CD8-positive, alpha-beta memory T cell (primary cell): Measurements from ENCODE around the gene DHRS9. TPM values are rescaled to one million over a fixed set of nuclear protein-coding genes. Genes with fewer than 3 reads are reported as not detected.

Experiments used
- CTCF ChIA-PET: fragments of 350-600 bp; sonication (Branson Sonifier 250); formaldehyde crosslinking; loops from one replicate; lab custom pipeline; 2021; ENCODE audit warnings: antibody characterized with exemption; lab: Charles Lee
- POLR2A ChIA-PET: fragments of 350-600 bp; sonication (Branson Sonifier 250); formaldehyde crosslinking; loops from one replicate; lab custom pipeline; 2021; ENCODE audit warnings: antibody characterized with exemption; lab: Charles Lee
- DNase-seq, 5 donors: peaks; one replicate each; pipeline versions ENCODE4 v3.0.0 to v3.0.0-alpha.2; 2020 to 2022; ENCODE audit warnings: mixed read lengths in 1 of 5
- H3K27ac ChIP-seq: one replicate; pipeline ENCODE4 v1.7.0; 2013; ENCODE audit warnings: low read depth, mild to moderate bottlenecking, low read length, moderate library complexity
- H3K27me3 ChIP-seq: 2 replicates; pipeline ENCODE4 v1.7.0; 2013; ENCODE audit warnings: low read length, mild to moderate bottlenecking; ENCODE audit not compliant: insufficient read depth, poor library complexity, severe bottlenecking
- H3K36me3 ChIP-seq: 2 replicates; pipeline ENCODE4 v1.7.0; 2013; ENCODE audit warnings: mild to moderate bottlenecking, low read length, moderate library complexity; ENCODE audit not compliant: insufficient read depth
- H3K4me1 ChIP-seq: 2 replicates; pipeline ENCODE4 v1.7.0; 2013; ENCODE audit warnings: mild to moderate bottlenecking, low read length, moderate library complexity; ENCODE audit not compliant: insufficient read depth
- H3K4me3 ChIP-seq: 2 replicates; pipeline ENCODE4 v1.7.0; 2013; ENCODE audit warnings: mild to moderate bottlenecking, low read length
- H3K9me3 ChIP-seq: 2 replicates; pipeline ENCODE4 v1.7.0; 2013; ENCODE audit warnings: mild to moderate bottlenecking, low read length
- H3K27ac Mint-ChIP-seq, 8 donors: one replicate each; pipeline ENCODE4 v1.8.0; 2020 to 2021; ENCODE audit warnings: mixed read lengths in 8 of 8, mild to moderate bottlenecking in 6 of 8, inconsistent platforms in 3 of 8, moderate library complexity in 3 of 8
- H3K27me3 Mint-ChIP-seq, 2 donors: one replicate each; pipeline ENCODE4 v1.8.0; 2020 to 2021; ENCODE audit warnings: mixed read lengths in 2 of 2, mild to moderate bottlenecking in 1 of 2, moderate library complexity in 1 of 2
- H3K36me3 Mint-ChIP-seq, 3 donors: one replicate each; pipeline ENCODE4 v1.8.0; 2020 to 2021; ENCODE audit warnings: mixed read lengths in 3 of 3, inconsistent platforms in 1 of 3, mild to moderate bottlenecking in 1 of 3
- H3K4me1 Mint-ChIP-seq, 3 donors: one replicate each; pipeline ENCODE4 v1.8.0; 2020 to 2021; ENCODE audit warnings: mixed read lengths in 3 of 3, inconsistent platforms in 1 of 3, mild to moderate bottlenecking in 1 of 3
- H3K4me3 Mint-ChIP-seq, 7 donors: one replicate each; pipeline ENCODE4 v1.8.0; 2020 to 2021; ENCODE audit warnings: mixed read lengths in 7 of 7, mild to moderate bottlenecking in 6 of 7, moderate library complexity in 4 of 7, inconsistent platforms in 2 of 7
- H3K9me3 Mint-ChIP-seq, 5 donors: one replicate each; pipeline ENCODE4 v1.8.0; 2020 to 2022; ENCODE audit warnings: mixed read lengths in 5 of 5, mild to moderate bottlenecking in 3 of 5, moderate library complexity in 2 of 5, inconsistent platforms in 1 of 5
- polyA plus RNA-seq: library from polyadenylated mRNA; unstranded; fragments of 300-500 nt; fragmentation: Illumina TruSeq; gene quantifications from one replicate; pipeline ENCODE4 v1.2.3, GENCODE V29; 2021
- total RNA-seq, 2 experiments: library from RNA; stranded (reverse); gene quantifications; one replicate each; pipeline ENCODE4 v1.2.3, GENCODE V29; 2021

Gene DHRS9
- total and polyA plus RNA-seq, 3 experiments from 2014 or later, result 0.20 to 0.37 TPM; not detected in 1

DNA sequence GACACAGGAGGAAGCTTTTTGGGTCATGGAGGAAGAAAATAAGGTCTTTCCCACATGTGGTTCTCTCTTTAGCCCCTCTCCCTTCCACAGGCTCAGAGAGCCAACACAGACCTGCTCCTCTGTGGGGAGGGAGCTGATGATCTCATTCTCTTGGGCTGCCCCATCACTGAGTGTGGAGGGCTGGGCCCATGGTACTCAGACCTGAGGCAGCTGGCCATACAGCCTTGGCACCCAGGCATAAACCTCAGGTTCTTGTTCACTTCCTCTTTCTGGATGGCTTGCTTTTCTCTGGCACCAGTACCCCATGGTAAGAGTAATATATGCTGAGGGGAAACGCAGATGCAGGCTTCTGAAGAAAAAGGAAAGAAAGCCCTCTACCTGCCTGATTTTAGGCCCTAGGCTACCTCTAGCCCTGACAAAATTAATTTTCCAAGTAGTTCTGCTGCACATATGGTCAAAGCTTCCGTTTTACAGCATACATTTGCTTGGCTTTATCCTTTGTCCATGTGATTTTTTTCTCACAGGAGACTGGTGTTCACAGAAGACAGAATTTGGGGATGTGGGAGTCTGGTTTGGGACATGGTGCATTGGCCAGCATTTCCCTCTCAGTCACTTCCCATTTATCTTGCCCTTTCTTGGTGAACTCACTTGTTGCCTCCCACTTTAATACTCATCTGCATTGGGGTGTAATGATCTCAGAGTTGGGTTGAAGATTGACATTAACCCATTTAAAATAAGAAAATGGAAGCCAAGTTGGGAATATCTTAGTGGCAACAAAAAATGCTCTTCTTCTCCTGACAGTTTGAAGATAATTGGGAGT is 11.1 kb downstream of the DHRS9 start:
- no peaks in the 10 kb centered on the region for H3K36me3 ChIP-seq
- ChIA-PET POLR2A (no interaction called here), CTCF (no interaction called here)
- no peaks in the 10 kb centered on the region for H3K9me3 ChIP-seq
- H3K4me3 Mint-ChIP-seq, result no peak overlapping the region
- no peaks in the 10 kb centered on the region for H3K4me1 Mint-ChIP-seq
- H3K27ac ChIP-seq, result no peak overlapping the region
- H3K27me3 Mint-ChIP-seq, result peaks cover 0 to 3% of the 10 kb centered on the region in 2 donors
- no peak overlapping the region for H3K27ac Mint-ChIP-seq
- no peaks in the 10 kb centered on the region for H3K9me3 Mint-ChIP-seq
- no peaks in the 10 kb centered on the region for H3K27me3 ChIP-seq
- H3K4me1 ChIP-seq, result no peaks in the 10 kb centered on the region
- no peak overlapping the region for H3K4me3 ChIP-seq
- no peak for DNase-seq
- peaks cover 0 to 2% (median 2%) of the 10 kb centered on the region in 3 donors for H3K36me3 Mint-ChIP-seq

GRCh38 chr2:169081551-169081950 is 12.2 kb downstream of the DHRS9 start:
- Mint-ChIP-seq H3K4me1 (no peaks in the 10 kb centered on the region), H3K27ac (no peak overlapping the region), H3K4me3 (no peak overlapping the region), H3K27me3 (peaks cover 8 to 10% of the 10 kb centered on the region in 2 donors), H3K9me3 (peaks cover 0 to 7% (median 0%) of the 10 kb centered on the region in 5 donors), H3K36me3 (peaks cover 0 to 12% (median 2%) of the 10 kb centered on the region in 3 donors)
- no peaks in the 10 kb centered on the region for H3K9me3 ChIP-seq
- H3K27me3 ChIP-seq, result no peaks in the 10 kb centered on the region
- POLR2A ChIA-PET, result no interaction called here
- CTCF ChIA-PET, result no interaction called here
- no peak overlapping the region for H3K27ac ChIP-seq
- DNase-seq, result no peak
- H3K36me3 ChIP-seq, result no peaks in the 10 kb centered on the region
- H3K4me3 ChIP-seq, result no peak overlapping the region
- no peaks in the 10 kb centered on the region for H3K4me1 ChIP-seq

GRCh38 chr2:169082995-169083394 is 13.6 kb downstream of the DHRS9 start:
- no peak for DNase-seq
- H3K36me3 Mint-ChIP-seq, result peaks cover 0 to 17% (median 2%) of the 10 kb centered on the region in 3 donors
- CTCF ChIA-PET, result no interaction called here
- POLR2A ChIA-PET, result no interaction called here
- no peaks in the 10 kb centered on the region for H3K4me1 Mint-ChIP-seq
- peaks cover 8 to 10% of the 10 kb centered on the region in 2 donors for H3K27me3 Mint-ChIP-seq
- no peaks in the 10 kb centered on the region for H3K27me3 ChIP-seq
- no peaks in the 10 kb centered on the region for H3K36me3 ChIP-seq
- no peak overlapping the region for H3K4me3 Mint-ChIP-seq
- H3K4me1 ChIP-seq, result no peaks in the 10 kb centered on the region
- H3K9me3 ChIP-seq, result no peaks in the 10 kb centered on the region
- H3K27ac Mint-ChIP-seq, result peak overlapping the region in 1 of 8 donors; percentile 68
- H3K4me3 ChIP-seq, result no peak overlapping the region
- no peak overlapping the region for H3K27ac ChIP-seq
- peaks cover 0 to 7% (median 0%) of the 10 kb centered on the region in 5 donors for H3K9me3 Mint-ChIP-seq

DNA sequence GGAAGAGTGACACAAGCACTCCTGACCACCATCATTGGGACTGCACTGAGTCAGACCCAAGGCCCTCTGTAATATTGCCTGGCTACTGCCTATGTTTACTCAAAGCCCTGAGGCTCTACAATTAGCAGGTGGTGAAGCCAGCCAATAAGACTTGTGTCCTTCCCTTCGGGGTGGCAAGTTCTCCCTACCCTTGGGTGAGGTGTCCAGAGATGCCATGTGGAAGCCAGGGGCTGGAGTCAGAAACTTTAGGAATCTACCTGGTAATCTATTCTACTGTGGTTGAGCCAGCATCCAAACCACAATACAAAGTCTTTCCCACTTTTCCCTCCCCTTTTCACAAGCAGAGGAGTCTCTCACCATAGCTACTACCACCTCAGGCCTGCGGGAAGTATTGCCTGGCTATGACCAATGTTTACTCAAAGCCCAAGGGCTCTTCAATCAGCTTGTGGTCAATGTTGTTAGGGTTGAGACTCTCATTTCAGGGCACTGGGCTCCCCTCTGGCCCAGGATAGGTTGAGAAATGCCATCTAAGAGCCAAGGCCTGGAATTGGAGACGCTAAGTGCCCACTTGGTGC is 17.6 kb downstream of the DHRS9 start:
- ChIA-PET CTCF (interaction anchor here (0.9 to 1.0 kb wide), 2 partner anchors 24 to 122 kb away, joined by 3 read pairs; no protein-coding TSS in a partner anchor), POLR2A (no interaction called here)
- H3K4me3 ChIP-seq, result no peak overlapping the region
- H3K4me1 ChIP-seq, result no peaks in the 10 kb centered on the region
- no peak overlapping the region for H3K27ac Mint-ChIP-seq
- no peaks in the 10 kb centered on the region for H3K4me1 Mint-ChIP-seq
- peaks cover 12 to 26% of the 10 kb centered on the region in 2 donors for H3K27me3 Mint-ChIP-seq
- H3K36me3 Mint-ChIP-seq, result peaks cover 0 to 20% (median 2%) of the 10 kb centered on the region in 3 donors
- H3K9me3 Mint-ChIP-seq, result peaks cover 0 to 7% (median 0%) of the 10 kb centered on the region in 5 donors
- no peaks in the 10 kb centered on the region for H3K36me3 ChIP-seq
- H3K27me3 ChIP-seq, result no peaks in the 10 kb centered on the region
- no peaks in the 10 kb centered on the region for H3K9me3 ChIP-seq
- DNase-seq, result no peak
- H3K4me3 Mint-ChIP-seq, result no peak overlapping the region
- no peak overlapping the region for H3K27ac ChIP-seq

- POLR2A ChIA-PET, result no interaction called here
Measured at GRCh38 chr2:169087757-169088379, 18.5 kb downstream of the DHRS9 start.

GRCh38 chr2:169089182-169089581 is 19.8 kb downstream of the DHRS9 start:
- H3K27ac ChIP-seq, result no peak overlapping the region
- DNase-seq, result no peak
- H3K4me3 ChIP-seq, result no peak overlapping the region
- peaks cover 0 to 20% (median 2%) of the 10 kb centered on the region in 3 donors for H3K36me3 Mint-ChIP-seq
- H3K9me3 ChIP-seq, result no peaks in the 10 kb centered on the region
- no peaks in the 10 kb centered on the region for H3K27me3 ChIP-seq
- no peaks in the 10 kb centered on the region for H3K4me1 ChIP-seq
- CTCF ChIA-PET, result no interaction called here
- H3K27me3 Mint-ChIP-seq, result peaks cover 20 to 32% of the 10 kb centered on the region in 2 donors
- H3K4me3 Mint-ChIP-seq, result no peak overlapping the region
- H3K27ac Mint-ChIP-seq, result no peak overlapping the region
- no peaks in the 10 kb centered on the region for H3K4me1 Mint-ChIP-seq
- H3K36me3 ChIP-seq, result no peaks in the 10 kb centered on the region
- POLR2A ChIA-PET, result no interaction called here
- peaks cover 0 to 7% (median 0%) of the 10 kb centered on the region in 5 donors for H3K9me3 Mint-ChIP-seq

More at GRCh38 chr2:169087757-169088379, 18.5 kb downstream of the DHRS9 start:
- H3K27me3 Mint-ChIP-seq, result peaks cover 15 to 32% of the 10 kb centered on the region in 2 donors
- Histone ChIP-seq H3K4me3 (no peak overlapping the region), H3K36me3 (no peaks in the 10 kb centered on the region), H3K9me3 (no peaks in the 10 kb centered on the region), H3K4me1 (no peaks in the 10 kb centered on the region), H3K27ac (no peak overlapping the region), H3K27me3 (no peaks in the 10 kb centered on the region)
- no peak overlapping the region for H3K27ac Mint-ChIP-seq
- H3K9me3 Mint-ChIP-seq, result peaks cover 0 to 7% (median 0%) of the 10 kb centered on the region in 5 donors
- H3K4me1 Mint-ChIP-seq, result no peaks in the 10 kb centered on the region
- no peak for DNase-seq
- no peak overlapping the region for H3K4me3 Mint-ChIP-seq
- H3K36me3 Mint-ChIP-seq, result peaks cover 0 to 20% (median 2%) of the 10 kb centered on the region in 3 donors
- CTCF ChIA-PET, result no interaction called here

GRCh38 chr2:169090133-169090820 is 20.9 kb downstream of the DHRS9 start:
- Mint-ChIP-seq H3K27me3 (peaks cover 17 to 32% of the 10 kb centered on the region in 2 donors), H3K4me3 (no peak overlapping the region), H3K9me3 (peaks cover 0 to 7% (median 0%) of the 10 kb centered on the region in 5 donors), H3K27ac (no peak overlapping the region), H3K4me1 (peaks cover 0 to 1% (median under 1%) of the 10 kb centered on the region in 3 donors), H3K36me3 (peaks cover 0 to 20% (median 2%) of the 10 kb centered on the region in 3 donors)
- no peaks in the 10 kb centered on the region for H3K27me3 ChIP-seq
- no peak overlapping the region for H3K27ac ChIP-seq
- H3K4me3 ChIP-seq, result no peak overlapping the region
- H3K36me3 ChIP-seq, result no peaks in the 10 kb centered on the region
- POLR2A ChIA-PET, result no interaction called here
- peaks cover under 1% of the 10 kb centered on the region for H3K4me1 ChIP-seq
- CTCF ChIA-PET, result no interaction called here
- no peaks in the 10 kb centered on the region for H3K9me3 ChIP-seq
- DNase-seq, result no peak
